OCI-LY7 (cell line): ENCODE measurements around the gene BMPR2.

Experiments
- CTCF ChIP-seq: fragments of 200-600 bp; sonication (generic); conservative IDR thresholded peaks from 2 replicates; pipeline ENCODE4 v1.5.1; 2014; ENCODE audit warnings: mild to moderate bottlenecking, antibody characterized with exemption, low read length, moderate library complexity, mixed read lengths
- EZH2phosphoT487 ChIP-seq: fragments of 200-600 bp; sonication (generic); IDR thresholded peaks from 2 replicates; pipeline ENCODE4 v1.6.1; 2018; ENCODE audit warnings: low read depth, borderline replicate concordance, mild to moderate bottlenecking, mixed run types, antibody characterized with exemption, low read length, moderate library complexity, mixed read lengths

- TF ChIP-seq CTCF (no peak), EZH2phosphoT487 (no peak)
Observed at GRCh38 chr2:202479090-202479489, 103.0 kb downstream of the BMPR2 start.
